Progenitor cell of endocrine pancreas (in vitro differentiated cells): Measurements from ENCODE around the gene NFS1. TPM values are rescaled to one million over a fixed set of nuclear protein-coding genes. Genes with fewer than 3 reads are reported as not detected.
"Not testable (repeated sequence)": the region's sequence is repeated elsewhere in the genome, so short reads cannot be mapped to it uniquely, and the experiment has no call there.

Experiments
- DNase-seq: peaks from one replicate; pipeline ENCODE4 v3.0.0; 2021; ENCODE audit warnings: low spot score; ENCODE audit not compliant: unreplicated experiment
- H3K27ac Mint-ChIP-seq: 2 replicates; pipeline ENCODE4 v1.8.0; 2021; ENCODE audit warnings: mild to moderate bottlenecking, moderate library complexity, mixed read lengths
- H3K27me3 Mint-ChIP-seq: 2 replicates; pipeline ENCODE4 v1.8.0; 2021; ENCODE audit warnings: mixed read lengths
- H3K36me3 Mint-ChIP-seq: 2 replicates; pipeline ENCODE4 v1.8.0; 2022; ENCODE audit warnings: mixed read lengths; ENCODE audit not compliant: insufficient read depth
- H3K4me1 Mint-ChIP-seq: 2 replicates; pipeline ENCODE4 v1.8.0; 2021; ENCODE audit warnings: low read depth, mixed read lengths
- H3K4me3 Mint-ChIP-seq: 2 replicates; pipeline ENCODE4 v1.8.0; 2021; ENCODE audit warnings: low read depth, mild to moderate bottlenecking, moderate library complexity, mixed read lengths
- H3K9me3 Mint-ChIP-seq: 2 replicates; pipeline ENCODE4 v1.8.0; 2021; ENCODE audit warnings: low read depth, mixed read lengths
- total RNA-seq: library from RNA; stranded (reverse); gene quantifications from 2 replicates; pipeline ENCODE4 v1.2.1, GENCODE V29; 2021
- TF ChIP-seq, protein P1 (sequence below): fragments of 200-600 bp; sonication (generic); IDR thresholded peaks from one replicate; pipeline ENCODE4 v1.5.0; 2021; ENCODE audit warnings: antibody characterized with exemption, mild to moderate bottlenecking; ENCODE audit not compliant: unreplicated experiment

Gene NFS1
- total RNA-seq, 1 donor from 2014 or later: 13.7 TPM

DNA sequence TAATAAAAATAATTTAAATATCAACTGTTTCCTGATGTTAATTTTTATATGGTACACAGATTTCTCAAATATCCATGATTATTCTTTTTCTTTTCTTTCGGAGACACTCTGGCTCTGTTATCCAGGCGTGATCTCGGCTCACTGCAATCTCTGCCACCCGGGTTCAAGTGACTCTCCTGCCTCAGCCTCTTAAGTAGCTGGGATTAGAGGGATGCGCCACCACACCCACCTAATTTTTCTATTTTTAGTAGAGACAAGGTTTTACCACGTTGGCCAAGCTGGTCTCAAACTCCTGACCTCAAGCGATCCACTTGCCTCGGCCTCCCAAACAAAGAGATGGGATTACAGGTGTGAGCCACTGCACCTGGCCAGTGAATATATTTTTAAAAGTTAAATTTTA, 20.6 kb upstream of the NFS1 start:
- H3K9me3 Mint-ChIP-seq: no peaks in the 10 kb centered on the region
- H3K4me3 Mint-ChIP-seq: no peak overlapping the region
- peaks cover 43% of the 10 kb centered on the region for H3K36me3 Mint-ChIP-seq

DNA sequence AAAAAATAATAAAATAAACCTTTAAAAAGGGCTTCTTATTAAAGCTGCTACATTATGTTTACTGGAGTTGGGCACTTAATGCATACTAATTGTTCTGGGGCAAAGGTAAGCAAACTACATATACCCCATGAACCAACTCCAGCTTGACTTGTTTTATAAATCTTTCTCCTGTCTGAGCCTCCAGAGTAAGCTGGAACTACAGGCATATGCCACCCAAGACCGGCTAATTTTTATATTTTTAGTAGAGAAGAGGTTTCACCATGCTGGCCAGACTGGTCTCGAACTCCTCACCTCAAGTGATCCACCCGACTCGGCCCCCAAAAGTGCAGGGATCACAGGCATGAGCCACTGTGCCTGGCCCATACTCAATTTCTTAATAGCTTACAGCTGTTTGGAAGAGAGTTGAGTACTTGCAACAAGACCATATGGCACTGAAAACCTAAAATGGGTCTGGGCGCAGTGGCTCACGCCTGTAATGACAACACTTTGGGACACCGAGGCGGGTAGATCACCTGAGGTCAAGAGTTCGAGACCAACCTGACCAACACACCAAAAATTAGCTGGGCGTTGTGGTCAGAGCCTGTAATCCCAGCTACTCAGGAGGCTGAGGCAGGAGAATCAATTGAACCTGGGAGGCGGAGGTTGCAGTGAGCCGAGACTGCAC, 20.0 kb upstream of the NFS1 start:
- no peak for DNase-seq
- H3K4me3 Mint-ChIP-seq: no peak overlapping the region
- no peaks in the 10 kb centered on the region for H3K4me1 Mint-ChIP-seq
- TF ChIP-seq, protein P1, sequence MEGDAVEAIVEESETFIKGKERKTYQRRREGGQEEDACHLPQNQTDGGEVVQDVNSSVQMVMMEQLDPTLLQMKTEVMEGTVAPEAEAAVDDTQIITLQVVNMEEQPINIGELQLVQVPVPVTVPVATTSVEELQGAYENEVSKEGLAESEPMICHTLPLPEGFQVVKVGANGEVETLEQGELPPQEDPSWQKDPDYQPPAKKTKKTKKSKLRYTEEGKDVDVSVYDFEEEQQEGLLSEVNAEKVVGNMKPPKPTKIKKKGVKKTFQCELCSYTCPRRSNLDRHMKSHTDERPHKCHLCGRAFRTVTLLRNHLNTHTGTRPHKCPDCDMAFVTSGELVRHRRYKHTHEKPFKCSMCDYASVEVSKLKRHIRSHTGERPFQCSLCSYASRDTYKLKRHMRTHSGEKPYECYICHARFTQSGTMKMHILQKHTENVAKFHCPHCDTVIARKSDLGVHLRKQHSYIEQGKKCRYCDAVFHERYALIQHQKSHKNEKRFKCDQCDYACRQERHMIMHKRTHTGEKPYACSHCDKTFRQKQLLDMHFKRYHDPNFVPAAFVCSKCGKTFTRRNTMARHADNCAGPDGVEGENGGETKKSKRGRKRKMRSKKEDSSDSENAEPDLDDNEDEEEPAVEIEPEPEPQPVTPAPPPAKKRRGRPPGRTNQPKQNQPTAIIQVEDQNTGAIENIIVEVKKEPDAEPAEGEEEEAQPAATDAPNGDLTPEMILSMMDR: no peak
- H3K36me3 Mint-ChIP-seq: peaks cover 41% of the 10 kb centered on the region
- H3K27me3 Mint-ChIP-seq: no peaks in the 10 kb centered on the region
- H3K27ac Mint-ChIP-seq: no peak overlapping the region
- no peaks in the 10 kb centered on the region for H3K9me3 Mint-ChIP-seq

More for the DNA sequence above, 20.6 kb upstream of the NFS1 start:
- Mint-ChIP-seq H3K27ac (no peak overlapping the region), H3K4me1 (no peaks in the 10 kb centered on the region), H3K27me3 (no peaks in the 10 kb centered on the region)
- TF ChIP-seq, protein P1: no peak
- no peak for DNase-seq

DNA sequence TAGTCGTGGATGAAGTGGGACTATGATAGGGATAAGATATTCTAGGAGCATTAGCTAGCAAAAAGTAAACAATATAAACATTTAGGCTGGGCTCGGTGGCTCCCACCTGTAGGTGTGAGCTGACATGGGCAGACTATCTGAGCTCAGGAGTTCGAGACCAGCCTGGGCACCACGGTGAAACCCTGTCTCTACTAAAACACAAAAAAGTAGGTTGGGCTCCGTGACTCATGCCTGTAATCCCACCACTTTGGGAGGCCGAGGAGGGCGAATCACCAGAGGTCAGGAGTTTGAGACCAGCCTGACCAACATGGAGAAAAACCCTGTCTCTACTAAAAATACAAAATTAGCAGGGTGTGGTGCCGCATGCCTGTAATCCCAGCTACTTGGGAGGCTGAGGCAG, 19.2 kb upstream of the NFS1 start:
- not testable (repeated sequence) for H3K27me3 Mint-ChIP-seq, DNase-seq, H3K4me3 Mint-ChIP-seq, H3K9me3 Mint-ChIP-seq, H3K4me1 Mint-ChIP-seq
- Mint-ChIP-seq H3K27ac (peak overlapping the region; percentile 71), H3K36me3 (peaks cover 43% of the 10 kb centered on the region)

DNA sequence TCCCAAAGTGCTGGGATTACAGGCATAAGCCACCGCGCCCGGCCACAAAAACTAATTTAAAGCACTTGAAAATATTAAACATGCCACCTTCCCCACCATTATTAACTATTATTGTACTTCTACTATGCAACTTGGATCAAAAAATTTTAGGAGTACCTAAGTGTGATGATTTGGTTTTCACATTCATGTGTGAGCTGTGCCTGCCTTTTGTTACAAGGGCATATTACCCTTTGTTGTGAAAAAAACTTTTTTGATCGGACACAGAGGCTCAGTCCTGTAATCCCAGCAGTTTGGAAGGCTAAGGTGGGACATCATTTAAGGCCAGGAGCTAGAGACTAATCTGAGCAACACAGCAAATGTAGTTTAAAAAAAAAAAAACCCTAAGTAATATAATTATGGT, 17.2 kb upstream of the NFS1 start:
- Mint-ChIP-seq H3K4me3 (no peak overlapping the region), H3K9me3 (no peaks in the 10 kb centered on the region), H3K27ac (no peak overlapping the region), H3K36me3 (peaks cover 39% of the 10 kb centered on the region), H3K4me1 (no peaks in the 10 kb centered on the region), H3K27me3 (no peaks in the 10 kb centered on the region)
- TF ChIP-seq, protein P1: no peak
- no peak for DNase-seq

DNA sequence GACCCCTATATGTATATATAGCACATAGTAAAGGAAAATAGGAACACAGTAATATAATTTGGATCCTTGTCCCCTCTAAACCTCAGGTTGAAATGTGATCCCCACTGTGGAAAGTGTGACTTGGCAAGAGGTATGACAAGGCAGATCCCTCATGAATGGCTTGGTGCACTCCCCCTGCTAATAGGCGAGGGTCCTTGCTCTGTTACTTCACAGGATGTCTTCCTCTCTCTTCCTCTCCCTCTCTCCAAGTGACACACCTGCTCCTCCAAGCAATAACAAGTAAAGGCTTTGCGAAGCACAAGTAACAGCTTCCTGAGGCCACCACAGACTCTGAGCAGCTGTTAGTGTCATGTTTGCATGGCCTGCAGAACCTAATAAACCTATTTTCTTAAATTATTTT, 16.5 kb upstream of the NFS1 start:
- Mint-ChIP-seq H3K27ac (peak overlapping the region; percentile 58), H3K27me3 (no peaks in the 10 kb centered on the region), H3K36me3 (peaks cover 40% of the 10 kb centered on the region), H3K4me3 (no peak overlapping the region), H3K4me1 (peaks cover 2% of the 10 kb centered on the region), H3K9me3 (no peaks in the 10 kb centered on the region)
- no peak for DNase-seq
- TF ChIP-seq, protein P1: no peak

DNA sequence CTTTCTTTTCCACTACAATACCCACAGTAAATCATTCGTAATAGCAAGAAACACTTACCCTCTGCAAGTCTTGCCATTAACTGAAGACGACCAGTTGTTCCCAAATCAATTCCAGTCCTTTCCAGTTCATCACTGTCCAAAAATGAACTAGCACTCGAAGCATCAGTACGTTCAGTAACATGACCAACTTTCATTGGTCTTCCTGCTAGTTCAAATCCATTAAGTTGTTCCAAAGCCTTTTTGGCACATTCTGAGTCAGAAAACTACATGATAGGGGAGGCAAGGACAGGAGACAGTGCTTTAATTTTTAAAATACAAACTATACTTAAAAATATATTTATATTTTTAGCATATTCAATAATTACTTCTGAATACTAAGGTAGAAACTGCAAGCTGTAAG, 15.0 kb upstream of the NFS1 start:
- no peaks in the 10 kb centered on the region for H3K9me3 Mint-ChIP-seq
- no peak overlapping the region for H3K27ac Mint-ChIP-seq
- H3K36me3 Mint-ChIP-seq: peaks cover 36% of the 10 kb centered on the region
- DNase-seq: no peak
- H3K27me3 Mint-ChIP-seq: no peaks in the 10 kb centered on the region
- H3K4me1 Mint-ChIP-seq: peaks cover 5% of the 10 kb centered on the region
- H3K4me3 Mint-ChIP-seq: no peak overlapping the region
- TF ChIP-seq, protein P1: no peak

DNA sequence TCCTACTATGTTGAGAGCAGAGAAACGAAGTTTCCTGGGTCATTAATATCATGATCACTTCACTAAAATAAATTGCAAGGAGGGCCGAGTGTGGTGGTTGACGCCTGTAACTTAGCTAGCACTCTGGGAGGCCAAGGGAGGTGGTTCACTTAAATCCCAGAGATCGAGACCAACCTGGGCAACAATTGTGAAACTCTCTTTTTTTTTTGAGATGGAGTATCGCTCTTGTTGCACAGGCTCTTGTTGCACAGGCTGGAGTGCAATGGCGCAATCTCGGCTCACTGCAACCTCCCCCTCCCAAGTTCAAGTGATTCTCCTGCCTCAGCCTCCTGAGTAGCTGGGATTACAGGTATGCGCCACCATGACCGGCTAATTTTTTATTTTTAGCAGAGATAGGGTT, 14.0 kb upstream of the NFS1 start:
- H3K27me3 Mint-ChIP-seq, H3K9me3 Mint-ChIP-seq, H3K4me1 Mint-ChIP-seq, H3K27ac Mint-ChIP-seq, H3K4me3 Mint-ChIP-seq, DNase-seq: not testable (repeated sequence)
- peaks cover 35% of the 10 kb centered on the region for H3K36me3 Mint-ChIP-seq
